NCI-H748 (cell line): ENCODE results near the gene IL22RA1.
A peak's percentile ranks its signal among the peaks of the same experiment; 100 is the strongest.

Experiments used
- DNase-seq: peaks from one replicate; lab custom pipeline; 2025; ENCODE audit not compliant: unreplicated experiment; lab: John Stamatoyannopoulos, UW

IL22RA1 gene

DNA sequence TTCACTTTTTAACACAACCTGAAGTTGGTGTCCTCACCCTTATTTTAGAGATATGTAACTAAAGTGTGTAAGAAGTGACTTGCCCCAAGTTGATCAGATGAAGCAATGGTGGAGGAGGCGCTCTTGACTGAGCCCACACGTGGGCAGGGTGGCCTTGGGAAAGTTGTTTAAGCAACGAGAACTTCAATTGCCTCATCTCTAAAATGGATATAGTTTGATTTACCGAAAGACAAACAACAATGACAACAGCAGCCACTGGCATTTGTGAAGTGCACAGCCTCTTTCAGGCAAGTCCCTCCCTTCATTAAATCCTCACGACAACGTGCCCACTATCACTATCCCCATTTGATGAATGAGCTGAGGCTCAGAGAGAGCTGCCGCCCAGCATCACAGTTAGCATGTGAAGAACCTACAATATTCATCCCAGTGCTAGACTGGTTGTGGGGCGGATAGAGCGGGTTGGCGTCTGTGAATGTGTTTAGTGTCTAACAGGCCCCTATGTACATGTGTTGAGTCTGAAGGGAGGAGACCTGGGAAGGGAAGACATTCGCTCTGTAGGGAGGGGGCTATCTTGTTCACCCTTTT, 3.0 kb downstream of the IL22RA1 start:
- no peak for DNase-seq

DNA sequence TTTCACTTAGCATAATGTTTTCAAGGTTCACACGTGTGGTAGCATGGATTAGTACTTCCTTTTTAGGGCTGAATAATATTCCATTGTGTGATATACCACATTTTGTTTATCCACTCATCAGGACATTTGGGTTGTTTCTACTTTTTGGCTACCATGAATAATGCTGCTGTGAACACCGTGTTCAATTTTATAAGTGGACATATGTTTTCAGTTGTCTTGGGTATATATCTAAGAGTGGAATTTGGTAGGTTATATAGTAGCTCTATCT, 3.8 kb downstream of the IL22RA1 start:
- no peak for DNase-seq

DNA sequence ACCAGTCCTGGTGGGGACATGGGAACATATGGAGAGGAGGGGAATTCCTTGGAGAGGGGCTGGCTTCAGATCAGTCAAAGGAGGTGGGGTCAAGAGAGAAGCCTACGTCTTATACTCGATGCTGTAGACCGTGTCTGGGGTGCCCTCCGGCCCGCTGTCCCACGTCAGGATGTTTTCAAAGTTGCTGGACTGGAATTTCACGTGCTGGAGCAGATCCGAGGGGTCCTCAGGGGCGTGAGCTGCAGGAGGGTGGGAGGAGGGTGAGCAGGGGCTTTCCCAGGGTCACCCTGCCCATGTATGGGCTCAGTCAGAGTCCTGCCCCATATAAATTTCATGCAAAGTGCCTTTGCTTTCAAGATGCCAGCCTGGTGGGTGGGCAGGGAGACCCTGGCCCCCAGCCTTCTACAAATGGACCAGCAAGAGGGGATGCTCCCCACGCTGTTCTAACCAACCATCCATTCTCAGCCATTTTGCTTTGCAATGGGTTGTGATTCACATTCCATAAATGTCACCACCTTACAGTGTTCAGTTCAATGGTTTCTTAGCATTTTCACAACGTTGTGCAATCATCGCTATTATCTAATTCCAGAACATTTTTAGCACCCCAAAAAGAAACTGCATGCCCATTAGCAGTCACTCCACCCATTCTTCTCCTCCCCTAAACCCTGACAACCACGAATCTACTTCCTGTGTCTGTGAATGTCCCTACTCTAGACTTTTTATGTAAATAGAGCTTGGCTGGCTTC, 4.3 kb downstream of the IL22RA1 start:
- no peak for DNase-seq

DNA sequence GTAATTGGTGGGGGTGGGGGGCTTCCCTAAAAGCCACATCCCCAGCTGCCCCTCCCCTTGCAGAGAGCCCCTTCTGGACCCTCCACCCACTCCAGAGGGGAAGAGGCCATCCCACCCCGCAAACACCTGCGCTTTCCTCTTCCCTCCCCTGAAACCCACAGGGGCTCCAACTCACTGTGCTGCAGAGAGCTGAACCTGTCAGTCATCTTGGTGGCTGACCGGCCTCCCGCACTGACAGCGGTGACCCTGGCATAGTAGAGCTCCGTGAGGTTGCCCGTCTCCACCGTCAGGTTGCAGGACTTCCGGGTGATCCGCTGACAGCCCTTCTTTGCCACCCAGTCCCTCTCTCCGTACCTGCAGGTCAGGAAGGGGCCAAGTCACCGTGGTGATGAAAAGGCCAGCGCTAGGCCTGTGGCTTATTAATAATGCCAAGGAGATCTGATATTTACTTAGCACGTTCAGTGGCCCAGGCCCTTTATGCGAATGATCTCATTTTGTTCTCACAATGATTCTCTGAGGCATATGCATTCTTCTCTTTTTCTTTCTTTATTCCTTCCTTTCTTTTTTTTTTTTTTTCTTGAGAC, 5.9 kb downstream of the IL22RA1 start:
- DNase-seq = peak; percentile 4

DNA sequence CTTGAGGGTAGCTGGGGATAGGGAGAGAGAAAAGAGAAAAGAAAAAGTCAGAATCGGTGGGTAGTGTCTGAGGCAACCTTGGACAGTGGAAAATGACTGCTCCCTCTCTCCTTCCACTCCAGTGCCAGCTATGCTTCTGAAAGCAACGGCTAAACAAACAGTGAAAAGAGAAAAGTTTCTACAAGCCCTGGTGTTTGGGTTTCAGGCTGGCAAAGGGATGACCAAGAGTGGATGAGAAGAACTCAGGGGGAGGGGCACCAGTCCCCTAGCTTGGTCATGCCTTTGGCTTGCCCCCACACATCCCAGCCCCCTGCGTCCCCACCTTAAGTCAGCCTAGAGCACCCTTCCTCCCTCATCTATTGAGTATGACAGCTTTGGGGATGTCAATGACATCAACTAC, 8.6 kb downstream of the IL22RA1 start:
- no peak for DNase-seq

DNA sequence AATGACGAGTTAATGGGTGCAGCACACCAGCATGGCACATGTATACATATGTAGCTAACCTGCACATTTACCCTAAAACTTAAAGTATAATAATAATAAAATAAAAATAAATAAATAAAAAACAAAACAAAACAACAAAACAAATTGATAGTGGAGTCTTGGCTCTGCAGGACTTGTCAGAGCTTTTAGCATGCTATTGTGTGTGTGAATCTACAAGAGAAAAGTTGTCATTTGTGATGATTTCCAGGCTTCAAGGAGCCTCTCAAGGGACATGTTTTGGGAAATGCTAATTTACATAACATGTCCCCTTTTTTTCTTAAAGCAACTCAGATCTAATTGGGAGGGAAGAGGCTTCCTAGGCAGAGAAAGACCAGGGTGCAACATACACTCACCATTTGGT, 9.1 kb downstream of the IL22RA1 start:
- no peak for DNase-seq

DNA sequence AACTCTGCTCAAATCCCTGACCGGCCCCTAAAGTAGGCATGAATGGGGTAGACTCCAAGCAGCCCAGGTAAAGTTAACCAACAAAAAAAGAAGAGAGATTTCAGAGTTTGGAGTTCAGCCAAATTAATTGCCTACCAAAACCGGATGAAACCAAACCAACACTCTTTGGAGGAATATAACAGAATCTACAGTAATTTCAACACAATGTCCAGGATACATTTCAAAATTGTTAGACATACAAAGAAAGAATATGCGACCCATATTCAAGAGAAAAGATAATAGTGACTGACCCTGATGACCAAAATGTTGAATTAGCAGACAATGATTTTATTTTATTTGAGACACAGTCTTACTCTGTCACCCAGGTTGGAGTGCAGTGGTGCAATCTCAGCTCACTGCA, 12.6 kb downstream of the IL22RA1 start:
- DNase-seq = no peak

DNA sequence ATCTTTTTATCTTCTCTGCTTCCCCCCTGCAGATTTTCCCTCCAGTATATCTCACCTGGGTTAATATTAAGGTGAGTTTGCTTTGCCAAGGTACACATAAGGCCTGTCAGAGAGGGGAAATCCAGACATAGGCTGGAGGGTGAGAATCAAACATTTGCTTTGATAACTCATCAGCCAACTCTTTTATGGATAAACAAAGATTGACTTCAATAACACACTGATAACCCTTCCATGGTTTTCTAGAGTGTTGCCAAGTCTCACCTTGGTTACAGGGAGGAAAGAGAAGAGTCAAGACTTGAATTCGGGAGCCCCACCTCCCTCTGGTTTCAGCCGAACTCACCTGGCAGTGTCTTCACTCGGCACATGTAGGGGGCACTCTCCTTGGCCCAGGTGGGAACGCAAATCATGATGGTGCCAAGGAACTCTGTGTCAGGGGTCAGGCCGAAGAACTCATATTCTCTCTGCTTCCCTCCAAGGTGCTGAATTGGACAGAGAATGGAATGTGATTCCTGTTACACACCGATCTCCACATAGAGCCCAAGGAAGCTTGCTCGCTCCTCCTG, 15.1 kb downstream of the IL22RA1 start:
- no peak for DNase-seq

DNA sequence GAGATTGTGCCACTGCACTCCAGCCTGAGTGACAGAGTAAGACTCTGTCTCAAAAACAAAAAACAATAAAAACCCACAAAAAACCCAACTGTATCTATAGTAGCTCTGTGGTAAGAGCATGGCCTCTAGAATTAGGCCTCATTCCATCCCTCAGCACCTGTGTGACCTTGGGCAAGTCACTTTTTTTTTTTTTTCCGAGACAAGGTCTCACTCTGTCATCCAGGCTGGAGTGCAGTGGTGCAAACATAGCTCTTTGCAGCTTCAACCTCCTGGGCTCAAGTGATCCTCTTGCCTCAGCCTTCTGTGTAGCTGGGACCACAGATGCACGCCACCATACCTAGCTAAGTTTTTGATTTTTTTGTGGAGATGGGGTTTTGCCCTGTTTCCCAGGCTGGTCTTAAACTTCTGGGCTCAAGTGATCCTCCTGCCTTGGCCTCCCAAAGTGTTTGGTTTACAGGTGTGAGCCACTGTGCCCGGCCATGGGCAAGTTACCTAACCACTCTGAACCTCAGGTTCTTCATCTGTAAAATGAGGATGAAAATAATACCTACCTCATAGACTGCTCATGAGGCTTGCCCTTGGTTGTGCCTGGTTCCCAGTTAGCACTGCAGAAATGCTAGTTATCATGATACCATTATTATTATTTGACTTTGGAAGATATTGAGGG, 15.7 kb downstream of the IL22RA1 start:
- no peak for DNase-seq

DNA sequence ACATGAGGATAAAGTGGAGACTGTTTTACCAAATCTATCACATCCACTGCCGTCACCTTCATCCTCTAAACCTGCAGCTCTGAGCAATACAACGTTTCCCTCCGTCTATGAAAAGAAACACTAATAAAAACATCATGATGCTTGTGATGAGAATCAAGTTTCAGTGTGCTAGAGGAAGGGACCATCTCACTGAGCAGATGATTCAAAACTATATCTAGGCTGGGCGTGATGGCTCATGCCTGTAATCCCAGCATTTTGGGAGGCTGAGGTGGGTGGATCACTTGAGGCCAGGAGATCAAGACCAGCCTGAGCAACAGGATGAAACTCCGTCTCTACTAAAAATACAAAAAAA, 16.3 kb downstream of the IL22RA1 start:
- no peak for DNase-seq

DNA sequence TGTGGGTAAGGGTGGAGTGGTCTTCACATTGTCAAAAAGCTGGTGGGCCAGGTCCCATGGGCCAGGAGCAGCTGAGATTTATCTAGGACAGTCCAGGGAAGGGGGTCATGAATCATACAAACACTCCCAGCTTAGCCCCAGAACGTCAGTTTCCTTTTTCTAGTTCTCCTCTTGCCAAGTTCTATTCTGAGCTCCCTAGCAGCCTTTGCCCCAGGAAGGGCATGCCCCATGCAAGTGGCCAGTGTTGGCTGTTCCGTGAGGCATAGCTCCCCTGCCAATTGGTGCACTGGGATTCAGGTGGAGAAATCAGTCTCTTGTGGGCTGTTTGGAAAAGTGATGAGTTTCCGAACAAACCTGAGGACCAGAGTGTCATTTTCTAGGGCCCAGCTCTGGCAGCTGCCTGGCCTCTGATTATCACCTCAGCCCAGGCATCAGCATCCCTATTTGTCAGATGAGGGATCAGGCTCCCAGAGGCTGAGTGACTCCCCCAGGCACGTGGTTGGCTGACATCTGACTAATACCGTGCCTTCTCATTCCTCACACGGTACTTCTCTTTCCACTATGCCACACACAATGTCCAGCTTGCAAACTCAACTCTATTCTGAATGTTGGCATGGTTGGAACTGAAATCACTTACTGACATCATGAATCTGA, 16.8 kb downstream of the IL22RA1 start:
- DNase-seq = no peak

DNA sequence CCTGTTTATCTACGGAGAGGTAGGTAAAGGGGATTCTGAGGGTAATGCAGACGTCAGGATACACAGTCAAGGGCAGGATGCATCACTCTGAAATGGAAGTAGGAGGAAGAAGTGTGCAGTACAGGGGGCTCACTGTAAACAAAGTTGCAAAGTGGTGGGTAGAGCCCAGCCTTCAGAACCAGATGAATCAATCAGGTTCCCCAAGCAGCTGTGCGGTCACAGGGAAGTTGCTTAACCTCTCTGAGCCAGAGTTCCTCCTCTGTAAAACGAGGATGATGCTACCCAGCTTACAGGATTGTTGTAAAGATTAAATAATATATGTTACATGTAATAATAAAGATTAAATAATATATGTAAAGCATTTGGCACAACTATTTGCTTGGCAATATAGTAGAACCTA, 17.5 kb downstream of the IL22RA1 start:
- DNase-seq = no peak

DNA sequence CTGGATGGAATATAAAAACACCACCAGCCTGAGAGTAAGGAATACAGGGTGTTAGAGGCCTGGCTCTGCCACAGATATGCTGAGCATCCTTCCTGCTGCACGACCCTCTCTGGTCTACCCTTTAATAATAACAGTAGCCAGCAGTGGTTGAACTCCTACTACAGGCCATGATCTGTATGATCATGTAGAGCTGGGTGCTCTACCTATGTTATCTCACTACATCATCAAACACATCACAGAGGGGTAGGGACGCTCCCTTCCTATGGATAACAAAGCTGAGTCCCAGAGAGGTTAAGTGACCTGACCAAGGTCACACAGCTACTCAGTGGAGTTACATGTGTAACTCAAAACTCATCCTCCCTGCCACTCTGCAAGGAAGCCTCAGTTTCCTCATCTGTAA, 18.0 kb downstream of the IL22RA1 start:
- no peak for DNase-seq

DNA sequence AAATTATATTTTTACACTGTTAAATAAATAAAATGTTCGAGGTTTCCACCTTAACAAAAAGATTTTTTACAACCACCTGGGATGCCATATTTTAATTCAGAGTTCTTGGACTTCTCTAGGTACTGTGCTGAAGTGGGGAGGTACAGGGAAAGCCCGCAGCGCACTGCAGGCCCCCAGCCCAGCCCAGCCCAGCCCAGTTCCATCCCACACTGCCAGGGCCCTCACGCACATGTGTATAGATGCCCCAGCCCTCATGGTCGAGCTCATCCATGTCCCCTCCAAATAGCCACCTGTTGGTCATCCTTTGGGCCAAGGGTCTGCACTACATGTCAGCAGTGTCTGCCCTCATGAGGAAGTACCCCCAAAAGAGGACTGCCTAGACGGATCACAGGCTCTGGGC, 19.3 kb downstream of the IL22RA1 start:
- DNase-seq = no peak

DNA sequence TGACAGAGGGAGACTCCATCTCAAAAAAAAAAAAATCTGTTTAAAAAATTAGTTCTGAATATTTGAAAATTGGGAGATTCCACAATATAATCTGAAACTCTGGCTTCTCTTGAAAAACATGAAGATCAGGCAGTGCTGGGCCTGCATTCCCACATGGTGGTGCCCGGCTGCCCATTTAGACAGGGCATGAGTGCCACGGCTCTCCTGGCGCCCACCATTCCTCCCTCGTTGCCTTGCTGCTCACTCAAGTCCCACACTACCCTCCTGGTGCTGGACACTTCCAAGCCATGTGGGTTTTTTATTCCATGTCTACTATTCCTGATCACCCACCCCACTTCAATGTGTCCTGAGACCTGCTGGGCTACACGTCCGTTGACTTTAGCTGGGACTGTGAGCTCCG, 20.2 kb downstream of the IL22RA1 start:
- DNase-seq = no peak

DNA sequence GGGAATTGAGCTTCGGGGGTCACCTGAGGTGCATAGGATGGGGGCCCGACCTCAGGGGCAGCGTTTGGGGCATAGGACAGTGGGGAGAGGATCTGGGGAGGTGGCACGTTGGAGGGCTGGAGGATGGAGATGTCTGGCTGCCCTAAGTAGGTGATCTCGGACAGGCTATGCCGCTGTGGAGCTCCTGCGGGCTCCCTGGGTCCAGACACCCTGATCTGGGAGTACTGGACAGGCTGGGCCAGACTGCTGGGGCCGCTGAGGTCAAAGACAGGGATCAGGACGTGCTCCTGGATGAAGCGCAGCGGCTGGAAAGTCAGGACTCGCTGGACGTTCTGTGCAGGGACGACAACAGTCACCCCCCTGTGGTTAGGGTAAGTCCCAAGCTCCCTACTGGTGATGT, 21.5 kb downstream of the IL22RA1 start:
- DNase-seq = no peak

DNA sequence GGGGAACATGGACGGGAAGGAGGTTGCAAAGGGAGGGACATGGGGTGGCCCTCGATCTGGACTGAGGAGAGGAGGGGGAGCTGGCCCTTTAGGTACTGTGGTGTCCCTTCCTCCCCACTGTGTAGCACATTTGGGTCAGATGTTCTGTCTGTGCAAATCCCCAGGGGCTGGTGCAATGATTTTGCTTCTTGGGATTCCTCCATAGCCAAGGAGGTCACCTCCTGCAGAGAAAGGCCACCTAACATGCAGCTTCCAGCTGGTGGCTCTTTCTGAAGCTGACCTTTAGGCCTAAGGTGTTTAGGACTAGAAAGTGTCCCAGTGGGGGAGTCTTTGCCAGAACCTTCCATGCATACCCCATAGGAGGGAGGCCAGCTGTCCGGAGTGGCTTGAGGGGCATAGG, 22.0 kb downstream of the IL22RA1 start:
- DNase-seq = no peak

DNA sequence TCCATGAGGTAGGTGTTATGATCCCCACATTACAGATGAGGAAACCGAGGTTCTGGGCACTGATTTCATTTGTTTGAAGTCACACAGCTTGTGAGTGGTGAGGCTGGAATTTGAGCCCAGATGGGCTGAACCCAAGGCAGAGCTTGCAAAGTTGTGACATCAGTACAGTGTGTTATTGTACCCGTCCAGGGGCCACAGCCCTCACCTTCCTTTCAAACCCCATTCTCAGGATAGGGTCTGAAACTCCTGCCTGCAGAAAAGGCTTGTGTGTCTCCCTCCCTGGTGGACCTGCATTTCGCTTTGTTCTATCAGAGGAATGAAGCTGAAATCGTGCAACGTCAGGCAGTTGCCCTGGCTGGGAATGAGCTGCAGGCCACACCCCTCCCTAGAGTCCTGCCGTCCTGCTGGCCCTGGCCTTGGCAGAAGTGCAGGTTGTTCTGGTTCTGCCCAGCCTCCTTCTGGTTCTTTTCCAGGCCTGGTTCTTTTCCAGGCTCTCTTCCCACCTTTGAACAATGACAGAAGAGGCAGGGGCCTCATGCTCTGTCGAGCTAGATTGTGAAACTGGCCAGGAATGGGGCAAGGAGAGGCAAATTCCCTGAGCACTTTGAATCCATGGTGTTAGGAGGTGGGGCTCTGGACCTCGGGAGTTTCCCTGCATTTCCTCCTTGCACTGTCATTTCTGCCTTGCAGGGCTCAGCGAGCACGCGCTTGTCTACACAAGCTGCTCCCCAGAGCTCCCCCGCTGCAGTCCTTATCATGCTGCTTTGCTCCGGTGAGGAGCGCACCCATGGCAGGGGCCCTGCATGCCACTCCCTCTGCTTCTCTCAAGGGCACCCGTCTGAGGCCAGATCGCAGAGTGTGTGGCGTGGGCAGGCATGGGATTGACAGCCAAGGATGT, 22.8 kb downstream of the IL22RA1 start:
- DNase-seq = no peak

DNA sequence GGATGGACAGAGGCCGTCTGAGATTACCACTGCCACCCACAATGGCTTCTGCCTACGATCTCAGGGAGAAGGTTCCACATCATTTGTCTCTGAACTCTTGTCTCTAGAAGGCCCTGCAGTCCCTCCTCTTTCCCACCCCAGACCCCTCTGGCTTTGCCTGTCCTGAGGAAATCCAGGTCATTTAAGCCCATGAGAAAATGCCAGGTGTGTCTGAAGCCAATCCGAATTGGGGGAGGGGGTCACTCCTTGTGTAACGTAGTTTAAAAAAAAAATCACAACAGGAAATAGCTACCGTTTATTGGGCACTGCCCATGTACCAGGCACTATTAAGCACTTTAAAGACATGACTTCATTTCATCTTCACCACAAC, 23.5 kb downstream of the IL22RA1 start:
- DNase-seq = no peak

DNA sequence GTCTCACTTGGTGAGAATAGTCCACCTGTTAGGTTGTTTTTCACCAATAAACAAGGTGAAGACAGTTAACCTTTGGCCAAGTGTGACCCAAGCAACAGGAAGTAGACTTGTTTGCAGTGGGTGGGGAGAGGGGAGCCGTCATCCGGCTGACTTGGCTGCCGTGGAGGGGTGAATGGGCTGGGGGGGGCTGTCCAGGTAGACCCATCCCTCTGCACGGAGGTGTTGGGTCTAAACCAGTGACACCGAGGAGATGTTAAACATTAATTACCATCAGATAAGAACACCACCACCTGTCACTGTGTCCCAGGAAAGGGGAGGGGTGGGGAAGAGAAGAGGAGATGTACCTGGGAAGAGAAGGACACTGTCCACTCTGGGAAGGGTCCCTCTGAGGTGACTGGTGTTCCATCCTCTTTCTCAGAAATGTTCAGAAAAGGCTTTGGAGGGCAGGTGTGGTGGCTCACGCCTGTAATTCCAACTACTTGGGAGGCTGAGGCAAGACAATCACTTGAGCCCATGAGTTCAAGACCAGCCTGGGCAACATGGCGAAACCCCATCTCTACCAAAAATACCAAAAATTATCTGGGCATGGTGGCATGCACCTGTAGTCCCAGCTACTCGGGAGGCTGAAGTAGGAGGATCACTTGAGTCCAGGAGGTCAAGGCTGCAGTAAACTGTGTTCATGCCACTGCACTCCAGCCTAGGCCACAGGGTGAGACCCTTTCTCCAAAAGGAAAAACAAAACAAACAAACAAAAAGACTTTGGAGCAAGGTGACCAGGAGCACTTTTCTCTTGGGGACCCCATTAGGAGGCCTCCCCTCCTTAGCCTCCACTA, 24.3 kb downstream of the IL22RA1 start:
- DNase-seq = no peak
